ENCODE measurements around the gene PTPRE. TPM values are rescaled to one million over a fixed set of nuclear protein-coding genes. Genes with fewer than 3 reads are reported as not detected.

The PTPRE gene
- total RNA-seq, 1 experiment from 2014 or later: 7.9 TPM

DNA sequence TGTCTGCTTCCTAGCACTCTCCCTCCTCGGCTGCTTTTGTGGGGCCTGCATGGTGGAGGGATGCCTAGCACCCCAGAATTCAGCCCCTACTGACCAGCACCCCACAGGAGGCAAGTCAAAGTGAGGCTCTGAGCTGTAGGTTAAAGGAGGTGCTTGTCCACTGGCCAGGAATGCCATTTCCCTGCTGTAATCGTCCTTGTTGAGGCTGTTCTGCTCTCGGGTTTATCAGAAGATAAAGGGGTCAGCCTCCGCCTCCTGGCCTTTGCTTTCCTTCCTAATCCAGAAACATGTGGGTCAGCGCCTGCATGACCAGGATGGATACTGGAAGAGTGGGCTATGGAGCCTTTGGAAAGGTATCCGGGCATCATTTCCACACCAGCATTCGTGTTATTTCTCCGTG is 120.4 kb downstream of the PTPRE start:
- DNase-seq: no peak
- H3K79me2 ChIP-seq (ENCODE audit: low read depth): no peaks in the 10 kb centered on the region
- H3K27me3 ChIP-seq (ENCODE audit: insufficient read depth, low read depth): no peaks in the 10 kb centered on the region
- CTCF ChIA-PET: no interaction called here
- H3K4me1 ChIP-seq (replicated peaks; ENCODE audit: insufficient read depth): no peaks in the 10 kb centered on the region
- H3K9me2 ChIP-seq (ENCODE audit: insufficient read depth): no peaks in the 10 kb centered on the region
- TF ChIP-seq, protein P1, sequence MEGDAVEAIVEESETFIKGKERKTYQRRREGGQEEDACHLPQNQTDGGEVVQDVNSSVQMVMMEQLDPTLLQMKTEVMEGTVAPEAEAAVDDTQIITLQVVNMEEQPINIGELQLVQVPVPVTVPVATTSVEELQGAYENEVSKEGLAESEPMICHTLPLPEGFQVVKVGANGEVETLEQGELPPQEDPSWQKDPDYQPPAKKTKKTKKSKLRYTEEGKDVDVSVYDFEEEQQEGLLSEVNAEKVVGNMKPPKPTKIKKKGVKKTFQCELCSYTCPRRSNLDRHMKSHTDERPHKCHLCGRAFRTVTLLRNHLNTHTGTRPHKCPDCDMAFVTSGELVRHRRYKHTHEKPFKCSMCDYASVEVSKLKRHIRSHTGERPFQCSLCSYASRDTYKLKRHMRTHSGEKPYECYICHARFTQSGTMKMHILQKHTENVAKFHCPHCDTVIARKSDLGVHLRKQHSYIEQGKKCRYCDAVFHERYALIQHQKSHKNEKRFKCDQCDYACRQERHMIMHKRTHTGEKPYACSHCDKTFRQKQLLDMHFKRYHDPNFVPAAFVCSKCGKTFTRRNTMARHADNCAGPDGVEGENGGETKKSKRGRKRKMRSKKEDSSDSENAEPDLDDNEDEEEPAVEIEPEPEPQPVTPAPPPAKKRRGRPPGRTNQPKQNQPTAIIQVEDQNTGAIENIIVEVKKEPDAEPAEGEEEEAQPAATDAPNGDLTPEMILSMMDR (conservative IDR thresholded peaks at IDR 0.05): no peak
- no peak for TF ChIP-seq EZH2 (IDR thresholded peaks at IDR 0.05; ENCODE audit: low read depth)
- BruUV-seq (replicated peaks): no TSS peak
- H3K9me3 ChIP-seq (ENCODE audit: insufficient read depth, low read depth): no peaks in the 10 kb centered on the region
- H2AFZ ChIP-seq: no peak overlapping the region
- H3K4me2 ChIP-seq: no peak overlapping the region
- POLR2A ChIA-PET (ENCODE audit: unreplicated experiment): no interaction called here
- H3F3A ChIP-seq (ENCODE audit: insufficient read depth, low read depth): no peaks in the 10 kb centered on the region
- intact Hi-C loops (cut with micrococcal nuclease; ENCODE audit: unreplicated experiment): no loop called here
- H3K27ac ChIP-seq: no peak overlapping the region
- no peaks in the 10 kb centered on the region for H3K36me3 ChIP-seq (ENCODE audit: low read depth)
- H4K20me1 ChIP-seq (ENCODE audit: insufficient read depth): no peaks in the 10 kb centered on the region
- H3K4me3 ChIP-seq: no peak overlapping the region

DNA sequence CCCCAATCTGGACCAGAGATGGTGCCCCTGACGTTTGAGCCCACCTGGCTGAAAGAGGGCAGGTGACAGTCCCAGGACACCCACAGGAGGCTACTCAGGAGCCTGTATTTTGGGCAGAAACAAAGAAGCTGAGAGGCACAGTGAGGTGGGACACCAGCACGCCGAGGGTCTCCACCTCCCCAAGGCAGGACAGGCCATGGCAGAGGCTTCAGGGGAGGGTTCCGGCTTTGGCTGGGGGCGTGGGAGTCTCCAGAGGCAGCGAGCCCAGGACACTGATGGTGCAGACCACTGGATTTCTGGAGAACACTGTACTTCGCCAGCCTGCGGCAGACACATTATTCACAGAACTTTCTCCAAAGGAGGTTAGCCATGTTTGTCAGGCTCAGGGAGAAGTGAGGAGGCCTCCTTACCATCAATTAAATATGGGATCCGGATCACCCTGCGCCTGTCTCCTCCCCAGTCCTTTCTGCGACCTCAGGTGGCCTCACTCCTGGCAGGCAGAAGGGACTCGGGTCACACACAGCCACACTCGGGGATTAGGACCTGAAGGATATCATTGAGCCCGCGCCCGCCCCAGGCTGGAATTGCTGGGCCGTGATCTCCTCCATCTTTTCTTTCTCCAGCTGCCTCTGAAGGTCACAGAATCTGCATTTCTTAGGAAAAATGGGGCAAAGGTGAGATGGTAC is 121.1 kb downstream of the PTPRE start:
- Histone ChIP-seq H3K4me1 (replicated peaks; ENCODE audit: insufficient read depth) (no peaks in the 10 kb centered on the region), H3K27ac (no peak overlapping the region), H3K4me3 (no peak overlapping the region), H2AFZ (no peak overlapping the region), H3K36me3 (ENCODE audit: low read depth) (no peaks in the 10 kb centered on the region), H3F3A (ENCODE audit: insufficient read depth, low read depth) (no peaks in the 10 kb centered on the region), H3K9me2 (ENCODE audit: insufficient read depth) (no peaks in the 10 kb centered on the region), H3K4me2 (no peak overlapping the region), H3K9me3 (ENCODE audit: insufficient read depth, low read depth) (no peaks in the 10 kb centered on the region), H3K27me3 (ENCODE audit: insufficient read depth, low read depth) (no peaks in the 10 kb centered on the region), H4K20me1 (ENCODE audit: insufficient read depth) (no peaks in the 10 kb centered on the region), H3K79me2 (ENCODE audit: low read depth) (no peaks in the 10 kb centered on the region)
- DNase-seq: no peak
- ChIA-PET POLR2A (ENCODE audit: unreplicated experiment) (no interaction called here), CTCF (no interaction called here)
- TF ChIP-seq, protein P1 (conservative IDR thresholded peaks at IDR 0.05): no peak
- no peak for TF ChIP-seq EZH2 (IDR thresholded peaks at IDR 0.05; ENCODE audit: low read depth)
- no TSS peak for BruUV-seq (replicated peaks)
- intact Hi-C loops (cut with micrococcal nuclease; ENCODE audit: unreplicated experiment): no loop called here

DNA sequence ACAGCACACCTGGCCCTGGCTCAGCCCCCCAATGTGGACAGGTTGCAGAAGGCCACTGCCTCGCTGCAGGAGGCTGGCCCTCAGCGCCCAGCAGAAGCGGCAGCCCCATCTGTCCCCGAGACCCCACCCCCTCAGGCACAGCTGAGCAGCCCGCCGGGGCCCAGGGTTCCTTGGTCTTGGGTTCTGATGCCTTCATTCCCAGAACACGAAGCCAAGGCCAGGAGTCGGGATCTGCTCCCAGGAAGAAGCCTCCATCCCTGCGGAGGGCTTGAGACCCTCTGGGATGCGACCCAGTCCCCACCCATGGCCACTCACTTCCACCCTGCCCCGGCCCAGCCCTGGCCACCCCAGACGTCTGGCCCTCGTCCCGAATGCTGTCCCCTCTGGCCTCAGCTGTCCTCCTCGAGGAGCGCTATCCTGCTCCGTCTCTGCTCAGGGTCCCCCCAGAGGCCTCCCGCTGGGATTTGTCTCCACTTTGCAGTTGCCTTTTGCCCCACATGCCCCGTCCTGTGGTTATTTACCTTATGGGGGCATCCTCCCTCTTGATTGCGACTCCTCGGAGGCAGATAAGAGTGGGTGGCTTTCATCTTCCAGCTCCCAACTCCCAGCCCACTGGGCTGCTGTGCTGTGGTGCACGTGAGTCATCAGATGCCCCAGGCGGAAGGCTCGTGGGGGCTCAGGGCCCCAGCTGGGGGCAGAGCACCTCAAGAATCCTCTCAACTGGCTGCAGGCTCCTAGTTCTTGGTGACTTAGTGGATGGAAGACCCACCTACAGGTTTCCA is 121.8 kb downstream of the PTPRE start:
- Histone ChIP-seq H3K79me2 (ENCODE audit: low read depth) (no peaks in the 10 kb centered on the region), H3K4me2 (no peak overlapping the region), H3K36me3 (ENCODE audit: low read depth) (no peaks in the 10 kb centered on the region), H2AFZ (no peak overlapping the region), H3K9me3 (ENCODE audit: insufficient read depth, low read depth) (no peaks in the 10 kb centered on the region), H3F3A (ENCODE audit: insufficient read depth, low read depth) (no peaks in the 10 kb centered on the region), H3K4me1 (replicated peaks; ENCODE audit: insufficient read depth) (no peaks in the 10 kb centered on the region), H4K20me1 (ENCODE audit: insufficient read depth) (no peaks in the 10 kb centered on the region), H3K27ac (no peak overlapping the region), H3K4me3 (no peak overlapping the region), H3K9me2 (ENCODE audit: insufficient read depth) (no peaks in the 10 kb centered on the region), H3K27me3 (ENCODE audit: insufficient read depth, low read depth) (no peaks in the 10 kb centered on the region)
- intact Hi-C loops (cut with micrococcal nuclease; ENCODE audit: unreplicated experiment): no loop called here
- CTCF ChIA-PET: no interaction called here
- DNase-seq: no peak
- no TSS peak for BruUV-seq (replicated peaks)
- POLR2A ChIA-PET (ENCODE audit: unreplicated experiment): no interaction called here
- TF ChIP-seq, protein P1 (conservative IDR thresholded peaks at IDR 0.05): no peak
- no peak for TF ChIP-seq EZH2 (IDR thresholded peaks at IDR 0.05; ENCODE audit: low read depth)
